Peyer's patch (tissue), 4 donors: ENCODE results near the gene FAM167B. TPM values are rescaled to one million over a fixed set of nuclear protein-coding genes. Genes with fewer than 3 reads are reported as not detected.

Experiments
- DNase-seq, 3 donors: peaks; one replicate each; pipeline ENCODE4 v3.0.0-alpha.2; 2017 to 2019
- H3K27ac ChIP-seq, 4 donors: fragments of 200-600 bp; sonication (generic); one replicate each; pipeline ENCODE4 v1.5.1; 2016 to 2019
- H3K27me3 ChIP-seq, 2 donors: fragments of 200-600 bp; sonication (generic); one replicate each; pipeline ENCODE4 v1.5.1; 2019
- H3K36me3 ChIP-seq, 3 donors: fragments of 200-600 bp; sonication (generic); one replicate each; pipeline ENCODE4 v1.5.1; 2016 to 2019
- H3K4me1 ChIP-seq, 4 donors: fragments of 200-600 bp; sonication (generic); one replicate each; pipeline ENCODE4 v1.5.1; 2016 to 2019
- H3K4me3 ChIP-seq, 4 donors: fragments of 200-600 bp; sonication (generic); 1 replicate in 3 of 4; 2 replicates in 1 of 4; pipeline ENCODE4 v1.5.1; 2016 to 2019; ENCODE audit warnings: mild to moderate bottlenecking in 1 of 4
- H3K9me3 ChIP-seq, 4 donors: fragments of 200-600 bp; sonication (generic); one replicate each; pipeline ENCODE4 v1.5.1; 2016 to 2019; ENCODE audit warnings: mild to moderate bottlenecking in 1 of 4
- CTCF ChIP-seq, 6 experiments: fragments of 450-650 bp in 4 of 6; fragments of 200-600 bp in 2 of 6; sonication (generic) in 1 of 6; IDR thresholded peaks; one replicate each; pipeline ENCODE4 v1.5.1; 2017 to 2019; ENCODE audit warnings: antibody characterized with exemption in 6 of 6, mild to moderate bottlenecking in 3 of 6, moderate library complexity in 1 of 6
- POLR2A ChIP-seq, 2 donors: fragments of 450-650 bp; IDR thresholded peaks; one replicate each; pipeline ENCODE4 v1.5.1; 2017; ENCODE audit warnings: antibody characterized with exemption in 2 of 2, mild to moderate bottlenecking in 2 of 2, moderate library complexity in 2 of 2
- total RNA-seq, 4 donors: library from RNA; depleted of rRNA; stranded (reverse); fragments of >200 nt; gene quantifications; one replicate each; pipeline ENCODE4 v1.1.0, GENCODE V29; 2016

The FAM167B gene
- total RNA-seq, 4 donors from 2014 or later: 4.1 to 5.1 TPM; not detected in 2

- Histone ChIP-seq H3K4me1 (peaks cover 0 to 32% (median 9%) of the 10 kb centered on the region in 4 donors), H3K36me3 (peaks cover 0 to 29% (median 0%) of the 10 kb centered on the region in 3 donors), H3K27me3 (no peaks in the 10 kb centered on the region), H3K27ac (peak within 1 kb of the TSS; percentile 45 to 78 (median 74)), H3K9me3 (no peaks in the 10 kb centered on the region), H3K4me3 (peak within 1 kb of the TSS; percentile 37 to 73 (median 62))
- peak; percentile 63 to 74 (median 65) for DNase-seq
- TF ChIP-seq POLR2A (IDR thresholded peaks at IDR 0.05): no peak
- no peak for TF ChIP-seq CTCF (IDR thresholded peaks at IDR 0.05)
Observed at GRCh38 chr1:32200226-32201010, 46.6 kb upstream of the FAM167B start, which contains the start of gene CCDC28B. CCDC28B (plus strand) TSS chr1:32200595; CDS start chr1:32201936, 1,341 bp downstream.

GRCh38 chr1:32201011-32201855 lies 45.8 kb upstream of the FAM167B start:
- no peaks in the 10 kb centered on the region for H3K9me3 ChIP-seq
- peak overlapping the region; percentile 45 to 78 (median 74) for H3K27ac ChIP-seq
- H3K36me3 ChIP-seq: peaks cover 0 to 21% (median 0%) of the 10 kb centered on the region in 3 donors
- H3K4me1 ChIP-seq: peaks cover 0 to 37% (median 14%) of the 10 kb centered on the region in 4 donors
- H3K27me3 ChIP-seq: no peaks in the 10 kb centered on the region
- peak; percentile 67 to 96 (median 93) for DNase-seq
- peak overlapping the region; percentile 37 to 73 (median 62) for H3K4me3 ChIP-seq
- no peak for TF ChIP-seq POLR2A (IDR thresholded peaks at IDR 0.05)
- peak in 1 of 6 experiments; percentile 7 for TF ChIP-seq CTCF (IDR thresholded peaks at IDR 0.05)

GRCh38 chr1:32204943-32205361 lies 42.1 kb upstream of the FAM167B start:
- H3K27ac ChIP-seq: peak overlapping the region in 2 of 4 donors; percentile 58 to 61
- no peaks in the 10 kb centered on the region for H3K9me3 ChIP-seq
- no peaks in the 10 kb centered on the region for H3K27me3 ChIP-seq
- TF ChIP-seq POLR2A (IDR thresholded peaks at IDR 0.05) (no peak), CTCF (IDR thresholded peaks at IDR 0.05) (no peak)
- DNase-seq: no peak
- peaks cover 0 to 43% (median 15%) of the 10 kb centered on the region in 4 donors for H3K4me1 ChIP-seq
- H3K36me3 ChIP-seq: no peaks in the 10 kb centered on the region
- H3K4me3 ChIP-seq: peak overlapping the region; percentile 55 to 64 (median 56)

- Histone ChIP-seq H3K4me1 (peaks cover 0 to 41% (median 15%) of the 10 kb centered on the region in 4 donors), H3K36me3 (no peaks in the 10 kb centered on the region), H3K27me3 (no peaks in the 10 kb centered on the region), H3K9me3 (no peaks in the 10 kb centered on the region), H3K4me3 (peak within 1 kb of the TSS; percentile 55 to 64 (median 56)), H3K27ac (peak within 1 kb of the TSS in 2 of 4 donors; percentile 58 to 61)
- TF ChIP-seq CTCF (IDR thresholded peaks at IDR 0.05): no peak
- peak; percentile 33 to 45 for TF ChIP-seq POLR2A (IDR thresholded peaks at IDR 0.05)
- DNase-seq: peak; percentile 79 to 93 (median 91)
Observed at GRCh38 chr1:32205401-32206370, 41.3 kb upstream of the FAM167B start, which contains the start of gene IQCC. IQCC (plus strand) TSS chr1:32205671; CDS start chr1:32205682, 11 bp downstream.
